ENCODE results near the gene ABHD4.
A peak's percentile ranks its signal among the peaks of the same experiment; 100 is the strongest.

GRCh38 chr14:22598099-22598895 lies at the start of gene ABHD4:
- TF ChIP-seq CTCF (IDR thresholded peaks at IDR 0.05) = no peak
- peak; percentile 49 to 83 for TF ChIP-seq POLR2AphosphoS5 (IDR thresholded peaks at IDR 0.05; ENCODE audit: insufficient read depth in 1 of 2, low read depth in 1 of 2)
- TF ChIP-seq POLR2A (IDR thresholded peaks at IDR 0.05) = peak in 1 of 2 donors; percentile 70

Measured in vagina (tissue), 2 donors.